Lung microvascular endothelial cell (primary cell): Measurements from ENCODE around the gene PPP1R15A. TPM values are rescaled to one million over a fixed set of nuclear protein-coding genes. Genes with fewer than 3 reads are reported as not detected.
"Not testable (repeated sequence)": the region's sequence is repeated elsewhere in the genome, so short reads cannot be mapped to it uniquely, and the experiment has no call there.

Experiments
- DNase-seq, 2 donors: peaks; one replicate each; pipeline versions ENCODE4 v3.0.0 to v3.0.0-alpha.2; 2010; ENCODE audit warnings: low read depth in 2 of 2
- total RNA-seq: library from RNA; depleted of rRNA; stranded (reverse); fragments of >200 nt; gene quantifications from 2 replicates; pipeline ENCODE4 v1.2.1, GENCODE V29; 2014

PPP1R15A gene
- total RNA-seq, 1 donor from 2014 or later: 63.9 TPM

DNA sequence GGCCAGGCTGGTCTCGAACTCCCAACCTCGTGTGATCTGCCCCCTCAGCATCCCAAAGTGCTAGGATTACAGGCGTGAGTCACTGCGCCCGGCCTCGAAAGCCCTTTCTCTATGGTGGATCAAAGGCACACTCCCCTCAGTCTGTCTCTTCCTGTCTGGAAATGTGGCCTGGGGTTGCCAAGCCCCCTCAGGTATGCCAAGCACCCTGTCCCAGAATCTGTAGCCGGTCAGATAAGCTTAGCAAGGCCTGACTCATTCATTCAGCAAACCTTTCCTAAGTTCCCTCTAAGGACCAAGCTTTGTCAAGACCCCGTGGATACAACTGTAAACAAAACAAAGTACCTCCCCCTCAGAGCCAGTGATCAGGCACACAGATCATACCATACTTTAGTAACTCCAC, 42.0 kb downstream of the PPP1R15A start:
- no peak for DNase-seq

- no peak for DNase-seq
Observed at GRCh38 chr19:48915757-48916156, 43.5 kb downstream of the PPP1R15A start.

DNA sequence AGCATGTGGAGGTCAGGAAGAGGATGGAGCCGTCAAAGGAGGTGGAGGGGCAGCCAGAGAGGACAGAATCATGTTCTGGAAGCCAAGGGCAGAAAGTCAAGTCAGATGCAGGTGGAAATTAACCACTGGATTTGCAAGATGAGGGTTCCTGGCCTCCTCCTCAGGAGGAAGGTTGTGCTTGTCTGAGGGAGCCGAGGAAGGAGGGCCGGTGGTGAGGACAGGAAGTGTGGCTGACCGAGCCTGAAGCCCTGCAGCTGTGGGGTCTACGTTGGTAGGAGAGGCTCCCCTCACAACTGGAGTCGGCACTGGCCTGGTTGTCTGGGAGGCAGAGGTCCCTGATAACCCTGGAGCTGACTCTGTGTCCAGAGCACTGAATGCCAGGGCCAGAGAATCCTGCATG, 45.9 kb downstream of the PPP1R15A start:
- no peak for DNase-seq

GRCh38 chr19:48918801-48919247, 46.6 kb downstream of the PPP1R15A start:
- DNase-seq: peak in 1 of 2 donors; percentile 23

DNA sequence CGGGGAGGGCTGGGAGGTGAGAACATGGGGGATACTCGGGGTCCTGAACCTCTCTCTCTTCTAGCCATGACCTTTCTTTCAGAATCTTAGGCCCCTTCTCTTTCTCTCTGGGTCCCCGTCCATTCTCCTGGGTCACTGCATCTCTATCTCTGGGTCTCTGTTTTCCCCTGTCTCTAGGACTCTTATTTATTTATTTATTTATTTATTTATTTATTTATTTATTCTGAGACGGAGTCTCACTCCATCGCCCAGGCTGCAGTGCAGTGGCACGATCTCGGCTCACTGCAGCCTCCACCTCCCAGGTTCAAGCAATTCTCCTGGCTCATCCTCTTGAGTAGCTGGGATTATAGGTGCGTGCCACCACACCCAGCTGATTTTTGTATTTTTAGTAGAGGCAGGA, 47.0 kb downstream of the PPP1R15A start:
- not testable (repeated sequence) for DNase-seq

GRCh38 chr19:48920949-48921348, 48.7 kb downstream of the PPP1R15A start:
- DNase-seq: no peak

GRCh38 chr19:48921721-48922500, 49.7 kb downstream of the PPP1R15A start:
- DNase-seq: no peak

- DNase-seq: no peak
Observed at GRCh38 chr19:48922548-48923490, 50.6 kb downstream of the PPP1R15A start.

- peak in 1 of 2 donors; percentile 50 for DNase-seq
Observed at GRCh38 chr19:48925240-48925843, 53.1 kb downstream of the PPP1R15A start.

Other genes with a start within 250 kb of the PPP1R15A start
- gene DBP, start 235.0 kb upstream of the PPP1R15A start, total RNA-seq: 0.87 and 3.4 TPM in 2 replicates
- 3.1 and 8.1 TPM in 2 replicates for gene CA11, start 226.2 kb upstream of the PPP1R15A start, total RNA-seq
- not detected in 2 replicates for gene NTN5, start 199.4 kb upstream of the PPP1R15A start, total RNA-seq
- not detected in 2 replicates for gene FUT2, start 176.4 kb upstream of the PPP1R15A start, total RNA-seq
- gene MAMSTR, start 152.7 kb upstream of the PPP1R15A start, total RNA-seq: under 0.01 and 0.22 TPM in 2 replicates
- 51.4 and 74.0 TPM in 2 replicates for gene RASIP1, start 131.8 kb upstream of the PPP1R15A start, total RNA-seq
- 0.20 and 0.22 TPM in 2 replicates for gene IZUMO1, start 125.5 kb upstream of the PPP1R15A start, total RNA-seq
- 4.8 and 8.3 TPM in 2 replicates for gene FUT1, start 119.8 kb upstream of the PPP1R15A start, total RNA-seq
- under 0.01 TPM in 1 of 2 replicates, not detected in the other for gene FGF21, start 116.9 kb upstream of the PPP1R15A start, total RNA-seq
- 26.2 and 28.3 TPM in 2 replicates for gene BCAT2, start 61.4 kb upstream of the PPP1R15A start, total RNA-seq
- 0.60 and 2.6 TPM in 2 replicates for gene HSD17B14, start 35.9 kb upstream of the PPP1R15A start, total RNA-seq
- 2.4 and 7.1 TPM in 2 replicates for gene PLEKHA4, start 3.8 kb upstream of the PPP1R15A start, total RNA-seq
- gene TULP2, start 26.3 kb downstream of the PPP1R15A start, total RNA-seq: under 0.01 TPM in 2 replicates
- gene NUCB1, start 27.9 kb downstream of the PPP1R15A start, total RNA-seq: 118 and 160 TPM in 2 replicates
- under 0.01 TPM in 1 of 2 replicates, not detected in the other for gene DHDH, start 61.3 kb downstream of the PPP1R15A start, total RNA-seq
- gene BAX, start 82.5 kb downstream of the PPP1R15A start, total RNA-seq: 96.8 and 101 TPM in 2 replicates
- gene FTL, start 92.9 kb downstream of the PPP1R15A start, total RNA-seq: 928 and 942 TPM in 2 replicates
- 11.1 and 14.8 TPM in 2 replicates for gene GYS1, start 120.9 kb downstream of the PPP1R15A start, total RNA-seq
- gene RUVBL2, start 121.5 kb downstream of the PPP1R15A start, total RNA-seq: 113 and 138 TPM in 2 replicates
- gene LHB, start 144.7 kb downstream of the PPP1R15A start, total RNA-seq: not detected in 2 replicates
- not detected in 2 replicates for gene CGB3, start 151.9 kb downstream of the PPP1R15A start, total RNA-seq
- not detected in 2 replicates for gene CGB2, start 159.5 kb downstream of the PPP1R15A start, total RNA-seq
- not detected in 2 replicates for gene CGB1, start 164.5 kb downstream of the PPP1R15A start, total RNA-seq
- not detected in 2 replicates for gene CGB5, start 171.4 kb downstream of the PPP1R15A start, total RNA-seq
- gene CGB8, start 176.7 kb downstream of the PPP1R15A start, total RNA-seq: not detected in 2 replicates
- gene CGB7, start 185.3 kb downstream of the PPP1R15A start, total RNA-seq: 0.22 TPM in 1 of 2 replicates, not detected in the other
- gene NTF4, start 192.4 kb downstream of the PPP1R15A start, total RNA-seq: not detected in 2 replicates
- gene KCNA7, start 200.3 kb downstream of the PPP1R15A start, total RNA-seq: not detected in 2 replicates
- 132 and 137 TPM in 2 replicates for gene SNRNP70, start 213.0 kb downstream of the PPP1R15A start, total RNA-seq
- gene LIN7B, start 241.9 kb downstream of the PPP1R15A start, total RNA-seq: 1.6 and 2.2 TPM in 2 replicates
- gene C19orf73, start 246.7 kb downstream of the PPP1R15A start, total RNA-seq: 0.22 and 0.40 TPM in 2 replicates
- 1.6 and 2.8 TPM in 2 replicates for gene PPFIA3, start 247.1 kb downstream of the PPP1R15A start, total RNA-seq